Measurements from ENCODE around the gene GRAMD1B. TPM values are rescaled to one million over a fixed set of nuclear protein-coding genes. Genes with fewer than 3 reads are reported as not detected.

The GRAMD1B gene
- total RNA-seq, 4 donors from 2014 or later: 2.2 to 4.0 (median 3.5) TPM

DNA sequence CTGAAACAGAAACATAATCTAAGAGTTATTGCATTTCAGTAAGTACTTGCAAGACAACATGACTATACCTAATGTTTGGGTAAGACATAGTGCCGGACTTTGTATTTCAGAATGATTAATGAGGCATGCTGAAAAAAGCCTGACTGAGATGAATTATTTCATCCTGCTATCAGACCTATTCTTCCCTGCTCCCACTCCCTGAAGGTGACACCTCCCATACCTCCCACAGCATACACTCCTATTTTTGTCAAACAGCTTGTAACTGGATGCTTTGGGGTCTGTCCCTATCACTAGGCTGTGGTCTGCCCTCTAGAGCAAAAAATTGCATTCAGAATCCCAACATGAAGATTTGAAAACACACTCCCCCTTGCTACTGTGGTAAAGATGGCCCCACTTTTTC, 235.2 kb downstream of the GRAMD1B start:
- intact Hi-C loops (cut with DNase I): no loop called here
- Histone ChIP-seq H3K4me3 (no peak overlapping the region), H3K27me3 (no peaks in the 10 kb centered on the region), H3K36me3 (no peaks in the 10 kb centered on the region), H3K4me1 (no peaks in the 10 kb centered on the region), H3K9me3 (no peaks in the 10 kb centered on the region), H3K27ac (replicated peaks in 1 of 4) (no peak overlapping the region)
- TF ChIP-seq POLR2AphosphoS5 (IDR thresholded peaks at IDR 0.05): no peak
- TF ChIP-seq EP300 (IDR thresholded peaks at IDR 0.05): no peak
- TF ChIP-seq, protein P1, sequence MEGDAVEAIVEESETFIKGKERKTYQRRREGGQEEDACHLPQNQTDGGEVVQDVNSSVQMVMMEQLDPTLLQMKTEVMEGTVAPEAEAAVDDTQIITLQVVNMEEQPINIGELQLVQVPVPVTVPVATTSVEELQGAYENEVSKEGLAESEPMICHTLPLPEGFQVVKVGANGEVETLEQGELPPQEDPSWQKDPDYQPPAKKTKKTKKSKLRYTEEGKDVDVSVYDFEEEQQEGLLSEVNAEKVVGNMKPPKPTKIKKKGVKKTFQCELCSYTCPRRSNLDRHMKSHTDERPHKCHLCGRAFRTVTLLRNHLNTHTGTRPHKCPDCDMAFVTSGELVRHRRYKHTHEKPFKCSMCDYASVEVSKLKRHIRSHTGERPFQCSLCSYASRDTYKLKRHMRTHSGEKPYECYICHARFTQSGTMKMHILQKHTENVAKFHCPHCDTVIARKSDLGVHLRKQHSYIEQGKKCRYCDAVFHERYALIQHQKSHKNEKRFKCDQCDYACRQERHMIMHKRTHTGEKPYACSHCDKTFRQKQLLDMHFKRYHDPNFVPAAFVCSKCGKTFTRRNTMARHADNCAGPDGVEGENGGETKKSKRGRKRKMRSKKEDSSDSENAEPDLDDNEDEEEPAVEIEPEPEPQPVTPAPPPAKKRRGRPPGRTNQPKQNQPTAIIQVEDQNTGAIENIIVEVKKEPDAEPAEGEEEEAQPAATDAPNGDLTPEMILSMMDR (IDR thresholded peaks at IDR 0.05): no peak
- TF ChIP-seq POLR2A (IDR thresholded peaks at IDR 0.05; ENCODE audit: low read depth): no peak
- DNase-seq (ENCODE audit: extremely low spot score): no peak
- WGBS: 44% methylated on average over 1 of the region's 1 CpG

DNA sequence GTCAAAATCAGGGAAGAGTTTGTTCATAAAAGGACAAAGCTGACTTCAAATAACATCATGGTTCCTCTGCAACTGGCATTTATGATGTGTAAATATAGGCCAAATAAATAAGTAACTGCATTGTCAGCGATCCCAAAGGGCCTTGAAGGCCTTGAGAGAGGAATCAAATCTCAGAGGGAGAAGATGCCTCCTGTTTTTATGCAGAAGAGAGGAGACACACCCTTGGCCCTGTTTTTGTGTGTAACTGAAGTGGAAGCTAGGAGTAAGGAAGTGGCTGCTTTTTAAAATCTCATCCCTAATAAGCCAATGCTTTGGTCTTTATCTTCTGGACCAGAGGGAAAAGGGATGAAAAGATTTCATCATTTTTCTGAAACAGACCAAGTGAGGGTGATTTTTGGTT, 240.0 kb downstream of the GRAMD1B start:
- DNase-seq (ENCODE audit: extremely low spot score): no peak
- 80% methylated on average over 1 of the region's 1 CpG for WGBS
- H3K9me3 ChIP-seq: no peaks in the 10 kb centered on the region
- no peak overlapping the region for H3K4me3 ChIP-seq
- intact Hi-C loops (cut with DNase I): no loop called here
- no peaks in the 10 kb centered on the region for H3K36me3 ChIP-seq
- H3K27ac ChIP-seq (replicated peaks in 1 of 4): no peak overlapping the region
- H3K27me3 ChIP-seq: no peaks in the 10 kb centered on the region
- TF ChIP-seq EP300 (IDR thresholded peaks at IDR 0.05): no peak
- no peak for TF ChIP-seq POLR2AphosphoS5 (IDR thresholded peaks at IDR 0.05)
- TF ChIP-seq, protein P1 (IDR thresholded peaks at IDR 0.05): no peak
- TF ChIP-seq POLR2A (IDR thresholded peaks at IDR 0.05; ENCODE audit: low read depth): no peak
- H3K4me1 ChIP-seq: no peaks in the 10 kb centered on the region

DNA sequence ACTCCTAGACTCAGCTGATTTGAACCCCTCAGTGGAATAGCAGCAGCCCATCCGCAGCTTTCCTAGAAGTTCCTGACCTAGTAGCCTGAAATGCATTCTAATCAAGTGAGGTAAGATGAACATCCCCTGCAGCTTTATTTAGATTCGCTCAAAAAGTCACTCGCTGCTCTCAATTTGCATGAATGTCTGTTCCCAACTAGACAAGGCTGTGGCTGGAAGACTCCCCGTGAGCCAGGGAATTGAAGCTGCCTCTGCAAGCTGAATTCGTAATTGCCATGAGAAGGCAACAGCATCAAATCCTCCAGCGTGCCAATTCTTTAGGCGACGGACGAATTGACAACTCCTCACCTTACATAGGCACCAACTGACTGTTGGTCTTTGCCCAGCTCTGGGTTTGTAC, 241.5 kb downstream of the GRAMD1B start:
- no peak for DNase-seq (ENCODE audit: extremely low spot score)
- Histone ChIP-seq H3K9me3 (no peaks in the 10 kb centered on the region), H3K27ac (replicated peaks in 1 of 4) (no peak overlapping the region), H3K27me3 (no peaks in the 10 kb centered on the region), H3K36me3 (no peaks in the 10 kb centered on the region), H3K4me1 (no peaks in the 10 kb centered on the region), H3K4me3 (no peak overlapping the region)
- intact Hi-C loops (cut with DNase I): no loop called here
- 68% methylated on average over 9 of the region's 9 CpGs for WGBS
- TF ChIP-seq POLR2A (IDR thresholded peaks at IDR 0.05; ENCODE audit: low read depth): no peak

DNA sequence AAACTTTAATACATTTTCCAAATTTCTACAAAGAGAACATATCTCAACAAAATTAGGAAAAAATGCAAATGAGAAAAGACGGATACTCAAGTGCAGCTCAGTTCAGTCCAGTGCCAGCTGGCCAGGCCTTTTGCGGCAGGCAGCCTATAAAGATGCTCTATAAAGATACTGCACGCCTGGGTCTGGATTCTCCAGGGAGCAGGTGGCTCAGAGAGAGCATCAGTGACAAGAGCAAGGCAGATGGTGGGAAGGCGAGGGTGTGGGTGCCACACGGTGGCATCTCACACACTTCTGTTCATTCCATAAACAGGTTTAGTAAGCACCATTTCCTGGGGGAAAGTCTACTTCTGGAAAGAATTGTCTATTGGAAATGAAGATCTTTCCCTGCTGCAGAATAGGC, 242.5 kb downstream of the GRAMD1B start:
- whole genome bisulfite sequencing: 92% methylated on average over 5 of the region's 5 CpGs
- no peak for TF ChIP-seq POLR2AphosphoS5 (IDR thresholded peaks at IDR 0.05)
- no peak for TF ChIP-seq POLR2A (IDR thresholded peaks at IDR 0.05; ENCODE audit: low read depth)
- no peak for TF ChIP-seq EP300 (IDR thresholded peaks at IDR 0.05)
- TF ChIP-seq, protein P1 (IDR thresholded peaks at IDR 0.05): no peak
- Histone ChIP-seq H3K4me3 (no peak overlapping the region), H3K4me1 (no peaks in the 10 kb centered on the region), H3K27me3 (no peaks in the 10 kb centered on the region), H3K27ac (replicated peaks in 1 of 4) (no peak overlapping the region), H3K9me3 (no peaks in the 10 kb centered on the region), H3K36me3 (no peaks in the 10 kb centered on the region)
- intact Hi-C loops (cut with DNase I): no loop called here
- DNase-seq (ENCODE audit: extremely low spot score): no peak

DNA sequence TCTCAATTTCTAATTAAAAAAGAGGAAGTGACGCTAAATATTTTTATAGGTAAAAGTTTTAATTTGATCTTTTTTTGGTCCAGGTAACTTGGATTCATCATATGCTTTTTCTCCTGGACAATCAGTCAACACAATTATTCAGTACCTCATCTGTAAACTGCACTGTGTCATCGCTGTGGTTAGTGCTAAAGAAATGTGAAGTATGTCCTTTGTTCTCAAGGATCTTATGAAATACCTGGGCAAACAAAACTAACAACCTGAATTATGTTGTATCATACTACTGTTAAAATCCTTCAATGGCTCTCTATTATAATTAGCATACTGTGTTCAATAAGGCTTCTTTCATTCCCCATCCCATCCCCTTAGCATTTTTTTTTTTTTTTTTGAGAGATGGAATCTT, 244.2 kb downstream of the GRAMD1B start:
- Histone ChIP-seq H3K4me1 (no peaks in the 10 kb centered on the region), H3K9me3 (no peaks in the 10 kb centered on the region), H3K36me3 (no peaks in the 10 kb centered on the region), H3K27me3 (no peaks in the 10 kb centered on the region), H3K4me3 (no peak overlapping the region), H3K27ac (replicated peaks in 1 of 4) (no peak overlapping the region)
- WGBS: 47% methylated on average over 2 of the region's 2 CpGs
- intact Hi-C loops (cut with DNase I): no loop called here
- DNase-seq (ENCODE audit: extremely low spot score): no peak
- TF ChIP-seq POLR2A (IDR thresholded peaks at IDR 0.05; ENCODE audit: low read depth) (no peak), EP300 (IDR thresholded peaks at IDR 0.05) (no peak)
- TF ChIP-seq, protein P1 (IDR thresholded peaks at IDR 0.05): no peak

Small RNAs within 50 kb of the gene (small RNA-seq; reads per million reads assigned to genes)
- gene MIR4493: 0 reads per million in 3 donors

Other genes starting within 250 kb of the GRAMD1B start
- 100 to 1,000 TPM; 169 to 215 (median 197) TPM for gene CLMP, start 235.0 kb upstream of the GRAMD1B start, total RNA-seq
- 1 to 10 TPM in 2 of 4 donors, under 1 TPM in 2; 0.42 to 3.6 (median 1.4) TPM for gene SCN3B, start 224.4 kb downstream of the GRAMD1B start, total RNA-seq